GM12878 (cell line): ENCODE results near the gene MAPRE3.

Source experiments
- CEBPB ChIP-seq, 2 experiments: fragments of 150-350 bp in 1 of 2; IDR thresholded peaks; 2 replicates each; pipeline ENCODE4 v1.6.1; 2012 to 2014; ENCODE audit warnings: low read depth in 2 of 2, low read length in 2 of 2, borderline replicate concordance in 1 of 2, inconsistent platforms in 1 of 2
- CHD1 ChIP-seq: IDR thresholded peaks from 2 replicates; pipeline ENCODE4 v1.6.1; 2012; ENCODE audit warnings: low read depth, low read length, improper control_type of control experiment
- FOS ChIP-seq: IDR thresholded peaks from 3 replicates; pipeline ENCODE4 v1.6.1; 2011; ENCODE audit warnings: borderline replicate concordance; ENCODE audit not compliant: insufficient read length; ENCODE audit errors: extremely low read depth
- HDAC6 ChIP-seq: fragments of 200-600 bp; sonication (generic); IDR thresholded peaks from one replicate; pipeline ENCODE4 v1.8.0; 2017; ENCODE audit warnings: antibody characterized with exemption; ENCODE audit not compliant: unreplicated experiment
- IKZF1 ChIP-seq: fragments of 450-650 bp; conservative IDR thresholded peaks from 2 replicates; pipeline ENCODE4 v1.6.1; 2017; ENCODE audit warnings: antibody characterized with exemption, mild to moderate bottlenecking
- MXI1 ChIP-seq: fragments of 150-350 bp; IDR thresholded peaks from 2 replicates; pipeline ENCODE4 v1.6.1; 2011; ENCODE audit warnings: low read depth, mild to moderate bottlenecking, inconsistent platforms, low read length, improper control_type of control experiment
- NR2C2 ChIP-seq: IDR thresholded peaks from 2 replicates; pipeline ENCODE4 v1.6.1; 2011; ENCODE audit warnings: borderline replicate concordance, low read depth; ENCODE audit not compliant: control insufficient read depth, insufficient read length
- POLR2AphosphoS5 ChIP-seq: IDR thresholded peaks from 2 replicates; pipeline ENCODE4 v1.6.1; 2011; ENCODE audit warnings: mild to moderate bottlenecking, low read length, inconsistent platforms
- TAF1 ChIP-seq: IDR thresholded peaks from 2 replicates; pipeline ENCODE4 v1.6.1; 2011; ENCODE audit warnings: mild to moderate bottlenecking, low read depth, low read length, borderline replicate concordance
- TF ChIP-seq, protein P1 (sequence below): fragments of 450-650 bp; IDR thresholded peaks from 2 replicates; pipeline ENCODE4 v1.6.1; 2017; ENCODE audit warnings: mild to moderate bottlenecking
- TF ChIP-seq, protein P2 (sequence below): IDR thresholded peaks from 2 replicates; pipeline ENCODE4 v1.6.1; 2012; ENCODE audit warnings: low read length, inconsistent platforms

DNA sequence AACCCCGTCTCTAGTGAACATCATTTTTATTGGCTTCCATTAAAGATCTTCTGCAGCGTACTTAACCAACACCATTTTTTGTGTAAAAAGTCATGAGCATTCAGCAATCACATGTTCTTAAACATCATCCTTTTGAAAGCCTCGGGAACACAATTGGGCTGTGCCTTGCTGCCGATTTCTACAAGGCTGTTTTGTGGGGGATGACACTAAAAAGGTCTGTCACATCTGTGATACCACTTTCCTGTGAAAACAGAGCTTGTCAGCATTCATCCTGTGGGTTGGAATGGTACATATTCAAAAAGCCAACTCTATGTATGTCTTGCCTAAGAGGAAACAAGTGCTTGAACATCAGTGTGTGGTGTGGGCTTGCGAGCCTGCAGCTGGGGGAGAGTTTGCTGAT, 49.1 kb upstream of the MAPRE3 start:
- TF ChIP-seq FOS (no peak), HDAC6 (no peak), POLR2AphosphoS5 (no peak), IKZF1 (no peak), CHD1 (no peak), CEBPB (IDR thresholded peaks at IDR 0.05; ENCODE audit: borderline replicate concordance in 1 of 2, low read depth in 2 of 2, low read length in 2 of 2) (no peak), NR2C2 (no peak), MXI1 (no peak), TAF1 (no peak)
- TF ChIP-seq, protein P1, sequence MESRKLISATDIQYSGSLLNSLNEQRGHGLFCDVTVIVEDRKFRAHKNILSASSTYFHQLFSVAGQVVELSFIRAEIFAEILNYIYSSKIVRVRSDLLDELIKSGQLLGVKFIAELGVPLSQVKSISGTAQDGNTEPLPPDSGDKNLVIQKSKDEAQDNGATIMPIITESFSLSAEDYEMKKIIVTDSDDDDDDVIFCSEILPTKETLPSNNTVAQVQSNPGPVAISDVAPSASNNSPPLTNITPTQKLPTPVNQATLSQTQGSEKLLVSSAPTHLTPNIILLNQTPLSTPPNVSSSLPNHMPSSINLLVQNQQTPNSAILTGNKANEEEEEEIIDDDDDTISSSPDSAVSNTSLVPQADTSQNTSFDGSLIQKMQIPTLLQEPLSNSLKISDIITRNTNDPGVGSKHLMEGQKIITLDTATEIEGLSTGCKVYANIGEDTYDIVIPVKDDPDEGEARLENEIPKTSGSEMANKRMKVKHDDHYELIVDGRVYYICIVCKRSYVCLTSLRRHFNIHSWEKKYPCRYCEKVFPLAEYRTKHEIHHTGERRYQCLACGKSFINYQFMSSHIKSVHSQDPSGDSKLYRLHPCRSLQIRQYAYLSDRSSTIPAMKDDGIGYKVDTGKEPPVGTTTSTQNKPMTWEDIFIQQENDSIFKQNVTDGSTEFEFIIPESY: no peak
- TF ChIP-seq, protein P2, sequence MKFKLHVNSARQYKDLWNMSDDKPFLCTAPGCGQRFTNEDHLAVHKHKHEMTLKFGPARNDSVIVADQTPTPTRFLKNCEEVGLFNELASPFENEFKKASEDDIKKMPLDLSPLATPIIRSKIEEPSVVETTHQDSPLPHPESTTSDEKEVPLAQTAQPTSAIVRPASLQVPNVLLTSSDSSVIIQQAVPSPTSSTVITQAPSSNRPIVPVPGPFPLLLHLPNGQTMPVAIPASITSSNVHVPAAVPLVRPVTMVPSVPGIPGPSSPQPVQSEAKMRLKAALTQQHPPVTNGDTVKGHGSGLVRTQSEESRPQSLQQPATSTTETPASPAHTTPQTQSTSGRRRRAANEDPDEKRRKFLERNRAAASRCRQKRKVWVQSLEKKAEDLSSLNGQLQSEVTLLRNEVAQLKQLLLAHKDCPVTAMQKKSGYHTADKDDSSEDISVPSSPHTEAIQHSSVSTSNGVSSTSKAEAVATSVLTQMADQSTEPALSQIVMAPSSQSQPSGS: no peak
